Muscle of back (tissue), 11 donors: ENCODE measurements around the gene KDSR. TPM values are rescaled to one million over a fixed set of nuclear protein-coding genes. Genes with fewer than 3 reads are reported as not detected.
"Not testable (repeated sequence)": the region's sequence is repeated elsewhere in the genome, so short reads cannot be mapped to it uniquely, and the experiment has no call there.

Experiments used
- DNase-seq, 3 donors: peaks; one replicate each; pipeline versions ENCODE4 v3.0.0 to v3.0.0-alpha.2; 2013
- polyA plus RNA-seq, 10 donors: library from polyadenylated mRNA; unstranded; fragments of 120-200 nt; gene quantifications; one replicate each; pipeline ENCODE4 v1.2.1, GENCODE V29; 2013; ENCODE audit not compliant: insufficient read length in 10 of 10

KDSR gene
- polyA plus RNA-seq, 10 donors = 24.8 to 35.1 (median 27.5) TPM

- peak; percentile 60 to 93 (median 76) for DNase-seq
Measured at GRCh38 chr18:63373161-63373560, 6.2 kb upstream of the KDSR start.

GRCh38 chr18:63368611-63369010, 1.6 kb upstream of the KDSR start:
- no peak for DNase-seq

GRCh38 chr18:63366213-63367052, 573 bp downstream of the KDSR start:
- peak; percentile 34 to 59 (median 39) for DNase-seq

DNA sequence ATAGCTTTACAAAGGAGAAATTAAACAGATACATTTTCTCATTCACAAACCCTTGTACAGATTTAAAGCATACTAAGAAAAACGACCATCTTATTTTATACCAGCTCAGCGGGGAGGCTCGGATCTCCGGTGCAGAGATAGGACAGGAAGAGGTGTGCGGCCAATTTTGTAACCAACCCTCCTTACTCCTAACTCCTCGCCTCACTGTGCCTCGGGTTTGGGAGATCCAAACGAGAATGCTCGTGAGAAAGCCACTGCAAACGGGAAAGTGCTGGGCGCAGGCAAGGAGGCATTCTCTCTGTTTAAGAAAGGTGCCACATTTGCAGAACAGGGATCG, 1.2 kb downstream of the KDSR start:
- no peak for DNase-seq

- no peak for DNase-seq
Measured at GRCh38 chr18:63363951-63364350, 3.1 kb downstream of the KDSR start.

- DNase-seq = not testable (repeated sequence)
Measured at GRCh38 chr18:63363420-63363819, 3.6 kb downstream of the KDSR start.

DNA sequence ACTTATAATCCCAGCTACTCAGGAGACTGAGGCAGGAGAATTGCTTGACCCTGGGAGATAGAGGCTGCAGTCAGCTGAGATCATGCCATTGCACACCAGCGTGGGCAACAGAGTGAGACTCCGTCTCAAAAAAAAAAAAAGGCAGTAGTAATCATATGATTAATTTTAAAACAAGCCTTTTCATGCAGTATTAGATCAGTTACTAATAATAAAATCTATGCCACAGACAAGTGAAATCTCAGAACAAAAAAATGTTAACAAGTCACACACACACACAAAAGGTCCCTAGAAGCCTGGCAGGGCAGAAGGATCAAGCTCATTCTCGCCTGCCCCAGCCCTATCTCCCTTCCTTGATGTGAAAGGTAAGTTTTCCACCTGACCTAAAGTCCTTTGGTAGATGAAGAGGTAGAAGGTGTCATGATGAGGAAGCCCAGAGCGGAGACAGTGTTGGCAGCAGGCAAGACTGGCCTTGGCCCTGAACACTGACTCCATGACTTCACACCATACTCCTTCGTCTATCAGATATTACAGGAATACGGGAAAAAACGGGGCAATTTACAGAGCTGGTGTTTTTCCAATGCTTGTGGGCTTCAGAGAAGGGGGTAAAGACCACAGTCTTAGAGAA, 10.6 kb downstream of the KDSR start:
- DNase-seq = no peak

GRCh38 chr18:63350230-63350629, 16.8 kb downstream of the KDSR start:
- DNase-seq = no peak

DNA sequence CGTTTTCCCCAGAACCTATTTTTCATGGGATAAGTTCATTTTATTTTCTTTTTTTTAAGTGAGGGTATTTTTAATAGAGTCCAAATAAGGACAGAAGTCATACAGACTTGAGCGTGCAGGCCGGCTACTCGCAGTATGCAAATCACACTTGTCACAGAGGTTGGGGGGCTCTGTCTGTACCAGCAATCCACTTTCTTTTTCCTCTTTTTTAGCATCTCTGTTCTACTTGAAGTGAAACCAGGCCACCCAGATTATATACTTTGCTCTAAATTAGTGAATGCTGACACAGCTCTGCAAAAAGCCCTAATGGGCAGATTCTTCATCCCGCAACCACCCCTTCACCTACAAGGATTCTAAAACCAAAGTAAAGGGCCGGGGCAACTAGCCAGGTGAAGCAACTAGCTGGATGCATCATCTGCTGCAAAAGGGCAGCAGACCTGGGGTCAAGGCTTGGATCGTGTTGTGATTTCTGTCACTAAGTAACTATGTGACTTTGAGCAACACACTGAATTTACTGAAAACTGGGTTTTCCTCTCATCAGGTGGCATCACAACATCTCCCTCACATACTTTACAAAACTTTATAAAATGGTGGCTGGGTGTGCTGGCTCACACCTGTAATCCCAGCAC, 18.4 kb downstream of the KDSR start:
- DNase-seq = no peak

- no peak for DNase-seq
Measured at GRCh38 chr18:63346480-63347183, 20.4 kb downstream of the KDSR start.

- DNase-seq = no peak
Measured at GRCh38 chr18:63346031-63346430, 21.0 kb downstream of the KDSR start.

DNA sequence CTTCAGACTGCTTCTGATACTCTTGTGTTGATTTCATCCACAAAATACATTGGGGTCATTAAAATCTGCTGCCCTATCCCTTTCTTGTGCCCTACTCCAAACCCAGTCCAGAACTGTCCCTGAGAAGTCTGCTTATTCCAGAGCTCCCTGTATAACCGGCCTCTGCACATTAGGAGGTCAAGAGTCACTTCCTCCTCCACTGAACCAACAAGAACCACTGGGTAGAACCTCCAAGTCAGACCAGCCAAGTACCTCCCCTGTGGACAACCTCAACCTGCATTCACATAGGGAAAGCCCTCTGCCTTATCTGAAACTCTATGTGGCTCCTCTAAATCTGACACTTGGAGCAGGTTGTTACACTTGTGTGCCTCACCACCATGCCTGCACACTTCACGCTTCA, 22.1 kb downstream of the KDSR start:
- no peak for DNase-seq

- no peak for DNase-seq
Measured at GRCh38 chr18:63344263-63344662, 22.7 kb downstream of the KDSR start.

DNA sequence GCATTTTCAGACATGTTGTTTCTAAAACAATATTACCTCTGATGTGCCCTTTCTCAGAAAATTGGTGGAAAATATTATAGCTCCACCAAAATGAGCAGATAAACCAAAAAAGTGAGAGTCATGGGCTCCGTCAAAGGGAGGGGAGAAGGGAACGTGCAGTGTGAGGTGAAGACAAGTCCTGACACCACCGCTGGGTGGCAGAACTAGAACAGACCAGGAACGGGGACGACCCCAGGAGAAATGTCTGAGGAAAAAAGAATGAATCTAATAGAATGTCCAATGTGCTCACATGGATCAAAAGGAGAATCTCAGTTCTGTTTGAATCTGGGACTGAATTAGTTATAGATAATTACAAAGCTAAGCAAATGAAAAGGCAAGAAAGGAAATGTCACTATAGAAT, 24.8 kb downstream of the KDSR start:
- peak in 1 of 3 donors; percentile 72 for DNase-seq

DNA sequence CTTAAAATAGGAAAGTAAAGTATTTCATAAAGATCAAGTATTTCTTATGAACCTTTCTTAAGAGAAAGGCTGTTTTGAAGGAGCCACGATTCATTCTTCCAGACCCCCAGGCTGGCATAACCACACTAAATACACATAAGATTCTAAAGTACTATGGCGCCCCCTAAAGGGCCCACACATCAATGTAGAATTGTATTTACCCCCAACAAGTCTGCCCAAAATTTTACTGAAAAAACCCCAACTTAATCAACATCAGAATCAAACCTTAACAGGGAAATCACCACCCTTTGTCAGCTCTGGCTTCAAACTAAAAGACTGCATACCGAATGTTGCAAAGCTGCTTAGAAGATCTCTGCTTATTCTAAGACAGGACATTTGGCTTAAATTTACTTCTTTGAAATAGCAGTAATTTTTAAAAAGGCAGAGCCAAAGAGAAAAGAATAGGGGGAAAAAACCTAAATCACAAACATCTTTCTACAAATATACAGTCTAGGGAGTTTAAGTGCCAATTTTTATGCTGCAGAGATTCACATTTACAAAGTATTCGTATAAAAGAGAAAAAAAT, 27.0 kb downstream of the KDSR start:
- peak in 1 of 3 donors; percentile 64 for DNase-seq

DNA sequence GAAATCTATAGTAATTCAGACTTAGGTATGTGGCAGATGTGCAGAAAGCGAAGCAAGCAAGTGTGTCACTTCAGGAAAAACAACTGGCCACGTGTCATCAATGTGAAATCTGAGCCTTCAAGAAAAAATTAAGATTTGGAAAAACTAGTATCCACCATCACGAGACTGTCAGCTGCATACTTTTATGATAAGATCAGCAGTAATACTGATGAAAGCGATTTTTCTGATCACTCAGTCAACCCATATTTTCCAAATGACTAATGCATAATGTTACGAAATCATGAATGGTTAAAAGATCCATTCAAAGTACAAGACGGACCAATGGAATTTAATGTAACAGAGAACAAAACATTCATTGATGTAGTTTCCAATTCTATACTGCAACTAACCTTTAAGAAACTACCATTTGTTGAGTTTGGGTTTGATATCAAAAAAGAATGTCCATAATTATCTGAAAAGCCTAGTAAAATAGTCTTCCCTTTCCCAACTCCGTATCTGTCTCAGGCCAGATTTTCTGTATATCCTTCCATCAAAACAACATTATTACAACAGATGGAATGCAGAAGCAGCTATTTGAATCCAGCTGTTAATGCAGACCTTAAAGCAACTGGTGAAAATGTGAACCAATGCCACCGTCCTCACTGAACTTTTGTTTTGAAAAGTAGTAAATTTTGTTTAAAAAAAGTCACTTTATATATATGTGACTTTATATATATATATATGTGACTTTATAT, 30.5 kb downstream of the KDSR start:
- peak in 2 of 3 donors; percentile 68 to 89 for DNase-seq

- no peak for DNase-seq
Measured at GRCh38 chr18:63331105-63331504, 35.9 kb downstream of the KDSR start.

GRCh38 chr18:63329431-63330145, 37.4 kb downstream of the KDSR start:
- peak in 2 of 3 donors; percentile 49 to 78 for DNase-seq

GRCh38 chr18:63326011-63326410, 41.0 kb downstream of the KDSR start:
- DNase-seq = no peak

GRCh38 chr18:63325086-63325686, 41.8 kb downstream of the KDSR start:
- no peak for DNase-seq
